Activated CD8-positive, alpha-beta memory T cell treated with anti-CD3 and anti-CD28 coated beads, Interleukin-2, amount 50 U/mL, for 24 hours (primary cell): ENCODE measurements around the gene PLRG1.

Experiments used
- DNase-seq: peaks from one replicate; pipeline ENCODE4 v3.0.0-alpha.2; 2020; ENCODE audit errors: extremely low read depth

Gene PLRG1

DNA sequence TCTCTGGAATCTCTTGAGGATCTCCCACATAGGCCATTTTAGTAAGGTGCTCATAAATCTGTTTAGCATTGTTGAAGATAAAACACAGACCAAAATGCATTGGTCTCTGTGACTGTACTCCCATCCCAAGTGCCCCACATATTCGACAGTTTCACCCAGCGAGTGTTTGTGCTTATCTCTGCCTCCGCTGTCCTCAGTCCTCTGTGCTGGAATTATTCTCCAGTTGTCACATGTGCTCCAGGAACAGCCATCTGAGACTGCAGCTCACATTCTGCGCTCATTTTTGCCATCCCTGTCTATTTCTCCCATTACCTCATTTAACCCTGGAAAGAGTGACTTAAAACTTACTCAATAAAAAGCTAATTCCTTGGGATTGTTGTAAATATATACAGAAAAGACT is 31.0 kb downstream of the PLRG1 start:
- DNase-seq, result no peak

DNA sequence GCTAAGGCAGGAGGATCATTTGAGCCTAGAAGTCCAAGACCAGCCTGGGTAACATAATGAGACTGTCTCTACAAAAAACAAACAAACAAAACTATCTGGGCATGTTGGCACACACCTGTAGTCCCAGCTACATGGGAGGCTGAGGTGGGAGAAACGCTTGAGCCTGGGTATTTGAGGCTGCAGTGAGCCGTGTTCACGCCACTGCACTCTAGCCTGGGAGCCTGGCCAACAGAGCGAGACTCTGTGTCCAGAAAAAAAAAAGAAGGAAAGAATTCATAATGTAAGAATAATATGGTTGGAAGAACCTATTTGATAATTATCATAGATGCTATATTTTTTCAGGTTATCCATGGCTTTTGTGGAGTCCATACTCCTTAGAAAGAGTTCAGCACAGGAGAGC is 32.6 kb downstream of the PLRG1 start:
- no peak for DNase-seq

DNA sequence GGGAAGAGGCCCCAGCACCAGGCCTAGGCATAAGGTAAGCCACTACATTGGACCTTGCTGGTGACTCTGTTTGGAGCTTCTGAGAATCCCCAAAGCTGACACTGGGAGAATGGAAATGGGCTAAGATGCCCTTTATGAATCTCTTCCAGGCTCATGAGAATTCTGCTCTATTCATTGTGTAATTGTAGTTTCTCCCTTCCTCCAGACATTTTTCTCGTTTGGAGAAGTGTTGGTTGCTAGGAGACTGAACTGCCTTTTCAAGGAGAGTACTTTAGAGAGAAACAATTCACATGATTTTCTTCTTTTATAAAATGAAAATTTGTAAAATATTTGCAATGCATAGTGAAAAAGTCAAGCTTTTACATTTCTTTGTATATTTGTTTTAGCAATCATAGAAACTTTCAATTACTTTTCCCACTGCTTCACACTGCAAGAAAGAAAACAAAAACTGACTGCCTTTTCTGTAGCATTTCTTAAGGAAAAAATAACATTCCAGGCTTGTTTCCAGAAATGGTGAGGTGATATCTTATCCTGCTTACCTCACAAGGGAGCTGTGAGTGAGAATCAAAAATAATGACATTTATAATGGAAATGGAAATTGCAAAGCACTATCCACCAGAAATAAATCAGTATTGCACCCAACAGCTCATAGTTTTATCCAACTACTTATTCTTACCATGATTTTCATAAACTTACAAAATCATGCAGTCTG is 33.7 kb downstream of the PLRG1 start:
- DNase-seq, result no peak

DNA sequence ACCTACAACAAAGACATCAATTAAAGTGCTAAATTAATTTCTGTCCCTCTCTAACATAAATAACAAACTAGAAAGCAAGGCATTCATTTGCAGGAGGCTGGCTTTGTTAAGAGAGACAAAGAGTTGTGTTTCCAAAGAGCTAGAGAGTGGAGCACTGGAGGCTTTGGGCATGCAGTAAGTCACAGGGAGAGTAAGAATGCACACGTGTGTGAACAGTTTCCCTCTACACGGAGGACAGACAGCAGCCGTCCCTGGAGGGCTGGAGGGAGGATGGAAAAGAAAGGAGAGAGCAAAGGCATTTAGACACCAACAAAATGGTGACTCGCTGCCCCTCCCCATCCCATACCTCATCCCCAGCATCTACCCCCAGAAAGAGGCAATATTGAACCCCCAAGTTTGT is 38.2 kb downstream of the PLRG1 start:
- no peak for DNase-seq

DNA sequence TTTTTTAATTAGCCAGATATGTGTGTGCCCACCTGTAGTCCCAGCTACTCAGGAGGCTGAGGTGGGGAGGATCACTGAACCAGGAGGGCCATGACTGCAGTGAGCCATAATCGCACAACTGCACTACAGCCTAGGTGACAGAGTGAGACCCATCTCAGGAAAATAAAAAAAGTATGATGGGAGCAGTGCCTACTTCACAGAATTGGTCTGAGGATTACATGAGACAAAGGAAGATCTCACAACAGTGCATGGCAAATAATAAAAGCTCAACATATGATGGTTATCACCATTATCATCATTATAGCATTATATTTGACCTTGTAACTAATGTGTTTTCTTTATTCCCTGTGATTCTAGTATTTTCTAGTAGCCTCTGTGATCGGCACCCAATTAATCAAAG is 38.7 kb downstream of the PLRG1 start:
- DNase-seq, result no peak

DNA sequence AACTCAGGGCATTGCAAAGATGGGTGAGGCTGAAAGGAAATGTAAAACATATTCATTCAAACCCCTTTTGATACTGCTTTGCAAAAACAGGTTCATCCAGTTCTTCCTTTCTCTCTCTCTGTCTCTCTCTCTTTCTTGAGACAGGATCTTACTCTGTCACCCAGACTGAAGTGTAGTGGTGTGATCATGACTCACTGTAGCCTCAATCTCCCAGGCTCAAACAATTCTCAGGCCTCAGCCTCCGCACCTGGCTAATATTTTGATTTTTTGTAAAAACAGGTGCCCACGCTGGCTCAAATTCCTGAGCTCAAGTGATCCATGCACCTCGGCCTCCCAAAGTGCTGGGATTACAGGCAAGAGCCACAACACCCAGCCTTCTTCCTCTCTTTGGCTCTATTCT is 43.0 kb downstream of the PLRG1 start:
- no peak for DNase-seq

DNA sequence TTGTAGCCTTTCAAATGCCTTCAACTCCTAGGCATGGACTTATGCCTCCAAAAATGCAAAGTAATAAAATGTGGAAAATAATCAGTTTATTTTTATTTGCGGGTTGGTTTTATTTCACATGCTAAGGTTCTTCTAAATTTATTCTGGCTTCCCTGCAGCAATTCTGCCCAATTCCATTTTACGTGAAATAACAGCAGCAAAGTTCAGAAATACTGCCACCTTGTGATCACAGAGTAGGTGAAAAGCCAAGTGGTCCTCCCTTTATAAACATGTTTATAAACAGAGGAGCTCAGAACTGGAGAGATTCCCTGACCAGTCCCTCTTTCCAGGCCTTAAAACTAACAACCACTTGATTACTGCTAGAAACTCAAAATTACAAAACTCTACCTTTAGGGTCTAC is 43.9 kb downstream of the PLRG1 start:
- no peak for DNase-seq

DNA sequence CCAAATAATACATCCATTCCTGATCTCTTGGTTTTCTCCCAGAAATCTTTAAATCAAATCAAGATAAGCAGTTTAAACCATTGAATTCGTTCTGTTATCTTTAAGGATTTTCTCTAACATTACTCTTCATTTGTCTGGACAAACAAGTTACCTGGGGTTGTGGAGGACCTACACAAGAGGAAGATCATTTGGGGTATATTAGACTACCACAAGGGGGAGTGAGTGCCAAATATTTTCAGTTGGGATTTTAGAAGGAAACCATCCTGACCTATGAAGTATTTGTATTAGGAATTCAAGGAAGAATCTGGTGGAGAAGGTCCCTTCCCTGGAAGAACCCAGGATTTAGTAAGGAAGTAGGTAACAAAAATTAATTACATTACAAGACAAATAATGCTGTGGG is 46.6 kb downstream of the PLRG1 start:
- no peak for DNase-seq

DNA sequence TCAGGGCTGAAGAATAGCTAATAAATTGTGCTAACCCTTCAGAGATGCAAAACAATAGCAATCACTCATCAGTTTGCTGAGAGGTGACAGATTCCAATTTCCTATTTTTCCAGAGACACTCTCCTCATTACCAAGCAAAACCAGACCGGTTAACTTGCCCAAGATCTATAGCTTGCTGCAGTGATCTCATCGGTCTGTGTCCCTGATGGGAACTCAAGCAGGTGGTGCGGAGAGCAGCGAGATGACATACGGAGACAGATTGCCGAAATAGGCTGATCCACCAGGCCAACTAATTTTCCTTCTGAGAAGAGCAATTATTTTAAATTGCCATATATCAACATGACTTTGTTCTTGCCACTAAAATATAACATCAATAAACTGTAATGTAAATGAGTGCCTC is 48.1 kb downstream of the PLRG1 start:
- DNase-seq, result no peak

DNA sequence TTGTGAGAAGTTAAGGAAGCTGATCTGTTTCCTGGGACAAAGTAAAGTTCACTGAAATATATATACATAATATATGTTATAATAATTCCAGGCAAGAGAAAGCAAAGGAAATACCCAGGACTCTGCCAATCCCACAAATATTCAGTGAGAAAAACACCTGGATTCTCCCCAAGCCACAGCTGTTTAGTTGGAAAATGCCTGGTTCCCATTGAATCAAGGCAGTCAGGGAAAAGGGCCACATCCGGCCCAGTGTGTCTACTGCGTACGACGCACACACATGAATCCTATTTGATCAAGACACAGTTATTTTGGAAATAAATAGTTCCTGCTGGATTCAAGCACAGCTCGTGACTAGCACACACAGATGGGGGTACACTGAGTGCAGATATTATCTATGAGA is 52.3 kb downstream of the PLRG1 start:
- no peak for DNase-seq

DNA sequence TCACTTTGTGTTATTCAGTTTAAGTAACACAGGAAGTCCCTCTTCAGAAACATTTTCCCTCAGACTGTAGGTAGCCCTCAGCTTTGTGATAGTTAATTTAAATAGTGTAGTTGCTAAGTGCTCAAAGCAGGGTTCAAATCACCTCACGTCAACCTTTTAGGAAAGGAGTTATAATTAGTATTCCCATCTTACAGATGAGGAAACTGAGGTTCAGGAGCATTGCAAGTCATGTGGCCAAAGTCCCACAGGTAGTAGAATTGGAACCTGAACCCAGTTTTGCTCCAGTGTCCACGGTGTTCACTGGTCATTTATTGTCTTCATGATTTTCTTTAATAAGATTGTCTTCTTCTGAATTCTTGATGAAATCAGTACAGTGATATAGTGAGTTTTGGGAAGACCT is 54.3 kb downstream of the PLRG1 start:
- DNase-seq, result no peak

DNA sequence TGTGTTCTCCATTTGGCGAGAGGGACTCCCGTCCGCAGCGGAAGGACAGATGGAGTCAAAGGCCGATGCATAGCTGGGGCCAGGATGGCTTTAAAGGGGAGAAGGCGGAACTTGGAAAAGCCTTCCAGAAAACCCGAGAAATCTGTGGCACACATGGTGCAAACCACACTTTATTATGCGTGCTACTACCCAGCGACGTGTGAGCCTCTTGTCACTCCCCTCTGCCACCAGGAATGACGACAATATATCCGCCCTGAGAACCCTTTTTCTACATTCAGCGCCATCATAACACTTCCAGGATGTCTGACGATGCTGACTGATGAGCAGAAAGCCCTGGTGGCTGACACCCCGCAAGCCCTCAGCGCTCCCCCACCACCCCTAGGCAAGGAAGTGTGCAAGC is 57.9 kb downstream of the PLRG1 start:
- no peak for DNase-seq

DNA sequence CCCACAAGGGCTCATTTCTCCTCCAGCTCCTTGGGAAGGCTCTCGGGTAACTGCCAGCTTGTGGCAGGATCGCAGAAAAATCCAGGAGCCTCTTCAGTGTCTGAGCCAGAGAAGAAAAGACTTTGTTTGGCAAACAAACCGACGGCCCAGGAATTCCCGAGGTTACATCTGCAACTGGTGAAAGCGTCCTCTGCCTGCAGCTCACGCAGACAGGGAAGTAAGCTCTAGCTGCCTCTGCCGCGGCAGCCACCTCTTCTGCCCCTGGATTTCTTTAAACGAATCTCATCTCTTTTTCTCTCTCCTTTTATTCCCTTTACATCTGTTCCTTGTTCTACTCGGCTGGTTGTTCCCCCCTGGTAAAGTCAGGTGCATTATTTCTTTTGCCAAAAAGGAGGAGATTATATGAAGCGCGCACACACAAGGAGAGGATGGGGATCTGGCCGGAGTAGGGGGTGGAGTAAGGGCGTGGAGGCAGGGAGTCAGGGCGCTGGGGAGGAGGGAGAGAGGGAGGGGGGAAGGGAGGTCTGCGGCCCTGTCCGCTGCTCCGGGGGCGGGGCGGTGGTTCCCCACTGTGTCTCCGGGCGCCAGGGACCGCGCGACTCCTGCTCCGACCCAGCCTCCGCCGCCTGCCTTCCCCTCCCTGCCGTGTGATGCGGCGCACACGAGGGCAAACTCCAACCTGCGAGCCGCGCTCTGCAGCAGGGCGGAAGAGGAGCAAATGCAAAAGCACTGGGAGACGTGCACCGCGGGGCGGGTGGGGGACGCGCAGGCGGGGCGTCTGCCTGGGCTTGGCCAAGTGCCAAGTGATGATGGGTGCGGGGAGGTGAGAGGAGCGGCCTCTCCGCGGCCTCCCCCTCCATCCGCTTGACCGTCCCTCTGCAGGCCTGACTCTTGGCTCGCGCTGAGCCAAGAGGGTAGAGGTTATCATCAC is 58.6 kb downstream of the PLRG1 start, which contains the start of gene DCHS2:
TSS of gene DCHS2 (minus strand) at position 459 of the 931 bp plus-strand sequence. CDS start at position 15, 444 bp downstream.
- DNase-seq, result no peak

DNA sequence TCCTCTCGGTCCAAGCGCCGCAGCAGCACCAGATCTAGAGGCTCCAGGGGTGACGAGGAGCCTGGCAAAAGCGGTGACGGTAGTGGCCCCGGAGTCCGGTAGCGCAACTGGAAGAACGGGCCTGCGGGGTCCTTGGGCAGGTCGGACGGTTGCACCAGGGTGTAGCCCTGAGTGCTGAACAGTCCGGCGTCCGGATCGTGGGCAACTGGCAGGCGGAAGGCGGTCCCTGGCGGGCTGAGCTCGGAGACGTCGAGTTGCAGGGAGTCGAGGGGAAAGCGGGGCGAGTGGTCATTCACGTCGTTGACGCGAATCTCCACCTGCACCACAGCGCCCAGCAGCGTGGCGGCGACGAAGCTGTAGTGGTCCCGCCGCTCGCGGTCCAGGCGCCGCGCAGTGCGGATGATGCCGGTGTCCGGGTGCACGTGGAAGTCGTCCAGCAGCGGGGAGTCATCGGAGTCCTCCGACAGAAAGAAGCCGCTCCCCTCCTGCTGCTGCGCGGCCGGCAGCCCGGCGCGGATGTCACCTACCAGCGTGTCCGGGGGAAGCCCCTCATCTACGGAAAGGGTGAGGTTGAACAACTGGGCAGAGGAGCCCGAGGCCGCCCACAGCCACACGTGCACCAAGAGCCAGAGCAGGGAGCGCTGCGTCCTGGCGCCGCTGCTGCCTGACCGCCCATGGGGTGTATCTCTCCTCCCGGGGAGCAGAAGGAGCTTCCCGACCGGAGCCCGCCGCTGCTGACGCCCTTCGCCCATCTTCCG is 59.4 kb downstream of the PLRG1 start:
- DNase-seq, result no peak

DNA sequence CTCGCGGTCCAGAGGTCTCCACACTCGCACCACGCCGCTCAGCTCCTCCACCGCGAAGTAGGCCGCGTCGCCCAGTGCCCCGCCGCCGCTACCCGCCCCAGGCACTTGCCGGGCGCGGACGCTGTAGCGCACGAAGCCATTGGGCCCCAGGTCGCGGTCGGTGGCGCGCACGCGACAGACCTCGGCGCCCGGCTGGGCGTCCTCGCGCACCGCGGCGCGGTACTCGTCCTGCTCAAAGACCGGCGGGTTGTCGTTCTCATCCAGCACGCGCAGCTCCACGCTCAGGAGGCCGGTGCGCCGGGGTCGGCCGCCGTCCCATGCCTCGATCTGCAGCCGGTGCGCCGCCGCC is 60.0 kb downstream of the PLRG1 start:
- no peak for DNase-seq

DNA sequence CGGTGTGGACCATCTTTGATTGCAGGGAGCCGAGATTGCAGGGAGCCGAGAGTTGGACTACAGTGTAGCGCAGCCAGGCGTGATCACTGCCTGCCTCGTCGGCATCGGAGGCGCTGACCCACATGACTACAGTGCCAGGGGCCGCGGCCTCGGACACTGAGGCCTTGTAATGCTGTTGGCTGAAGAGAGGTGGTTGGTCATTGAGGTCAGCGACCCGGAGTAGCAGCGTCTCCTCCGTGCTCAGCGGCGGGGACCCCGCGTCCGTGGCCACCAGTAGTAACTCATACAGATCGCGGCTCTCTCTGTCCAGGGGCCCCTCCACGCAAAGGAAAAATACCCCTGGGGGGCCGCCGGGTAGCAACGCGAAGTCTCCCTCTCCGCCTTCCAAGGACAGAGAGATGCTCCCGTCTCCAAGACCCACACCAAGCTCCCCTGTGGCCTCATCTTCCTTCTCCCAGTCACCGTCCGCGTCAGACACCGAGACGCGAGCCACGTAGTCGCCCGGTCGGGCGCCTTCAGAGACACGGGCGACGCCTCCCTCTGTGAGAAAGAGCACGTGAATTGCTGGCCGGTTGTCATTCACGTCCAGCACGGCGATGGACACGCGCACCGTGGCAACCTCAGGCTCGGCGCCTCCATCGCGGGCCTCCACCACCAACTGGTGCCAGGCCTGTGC is 60.5 kb downstream of the PLRG1 start:
- DNase-seq, result no peak

DNA sequence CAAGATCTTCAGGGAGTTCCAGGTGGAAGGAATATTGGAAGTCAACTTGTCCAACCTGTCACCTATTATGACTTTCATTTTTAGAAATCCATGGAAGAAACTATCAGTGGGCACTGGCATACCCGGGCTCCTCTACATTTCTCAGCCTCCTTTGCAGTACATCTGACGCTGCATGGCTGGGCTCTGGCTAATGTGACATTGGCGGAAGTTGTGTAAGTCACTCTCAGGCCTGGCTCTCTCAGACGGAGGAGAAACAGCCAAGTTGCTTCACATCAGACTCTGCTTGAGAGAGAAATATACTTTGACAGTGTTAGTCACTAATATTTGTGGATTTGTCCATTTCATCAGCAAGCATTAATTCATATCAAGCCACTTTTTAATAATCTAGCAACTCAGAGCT is 63.1 kb downstream of the PLRG1 start:
- no peak for DNase-seq

DNA sequence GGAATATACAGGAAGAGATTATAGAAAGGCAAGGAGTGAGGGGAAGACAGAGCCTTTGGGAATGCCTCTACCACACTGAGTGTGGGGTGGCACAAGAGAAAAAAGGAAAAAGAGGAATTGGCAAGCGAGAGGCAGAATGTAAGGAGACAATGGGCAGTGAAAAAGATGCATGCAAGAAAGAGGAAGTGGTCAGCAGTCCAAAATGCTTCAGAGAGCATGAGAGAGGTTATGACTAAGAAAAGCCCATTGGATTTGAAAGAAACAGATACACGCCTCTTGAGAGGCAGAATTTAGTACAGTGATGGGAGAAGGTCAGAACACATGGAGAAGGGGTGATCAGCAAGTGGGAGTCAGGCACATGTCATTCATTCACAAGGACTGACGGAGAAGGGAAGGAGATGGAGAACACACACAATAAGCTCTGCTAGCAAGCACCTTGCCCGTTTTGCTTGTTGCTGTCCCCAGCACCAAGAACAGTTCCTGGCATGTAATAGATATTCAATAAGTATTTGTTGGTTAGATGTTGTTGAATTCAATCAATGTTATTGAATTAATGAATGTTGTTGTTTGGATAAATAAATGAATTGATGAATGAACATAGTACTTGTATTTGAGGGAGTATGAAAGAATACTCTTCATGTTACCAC is 65.0 kb downstream of the PLRG1 start:
- DNase-seq, result no peak
